ENCODE measurements around the gene MED23. TPM values are rescaled to one million over a fixed set of nuclear protein-coding genes. Genes with fewer than 3 reads are reported as not detected.

Gene MED23
- total RNA-seq, 2 experiments from 2014 or later: 30.2 to 34.2 TPM

- no peak overlapping the region for H3K27ac ChIP-seq (ENCODE audit: low read depth, low read length, poor library complexity, severe bottlenecking)
- H3K36me3 ChIP-seq (ENCODE audit: insufficient read depth, low read length): no peaks in the 10 kb centered on the region
- no peak for DNase-seq (ENCODE audit: low spot score)
- no TSS peak for BruUV-seq (replicated peaks)
- no peaks in the 10 kb centered on the region for H4K20me1 ChIP-seq (ENCODE audit: insufficient read depth, low read length)
- intact Hi-C loops (cut with micrococcal nuclease; ENCODE audit: unreplicated experiment): no loop called here
- H3K9me3 ChIP-seq (ENCODE audit: low read length): no peaks in the 10 kb centered on the region
- no peaks in the 10 kb centered on the region for H3K4me1 ChIP-seq (ENCODE audit: insufficient read depth, low read length, poor library complexity, severe bottlenecking)
- no peak for TF ChIP-seq EZH2phosphoT487 (IDR thresholded peaks at IDR 0.05; ENCODE audit: borderline replicate concordance, low read depth, low read length)
- TF ChIP-seq, protein P1, sequence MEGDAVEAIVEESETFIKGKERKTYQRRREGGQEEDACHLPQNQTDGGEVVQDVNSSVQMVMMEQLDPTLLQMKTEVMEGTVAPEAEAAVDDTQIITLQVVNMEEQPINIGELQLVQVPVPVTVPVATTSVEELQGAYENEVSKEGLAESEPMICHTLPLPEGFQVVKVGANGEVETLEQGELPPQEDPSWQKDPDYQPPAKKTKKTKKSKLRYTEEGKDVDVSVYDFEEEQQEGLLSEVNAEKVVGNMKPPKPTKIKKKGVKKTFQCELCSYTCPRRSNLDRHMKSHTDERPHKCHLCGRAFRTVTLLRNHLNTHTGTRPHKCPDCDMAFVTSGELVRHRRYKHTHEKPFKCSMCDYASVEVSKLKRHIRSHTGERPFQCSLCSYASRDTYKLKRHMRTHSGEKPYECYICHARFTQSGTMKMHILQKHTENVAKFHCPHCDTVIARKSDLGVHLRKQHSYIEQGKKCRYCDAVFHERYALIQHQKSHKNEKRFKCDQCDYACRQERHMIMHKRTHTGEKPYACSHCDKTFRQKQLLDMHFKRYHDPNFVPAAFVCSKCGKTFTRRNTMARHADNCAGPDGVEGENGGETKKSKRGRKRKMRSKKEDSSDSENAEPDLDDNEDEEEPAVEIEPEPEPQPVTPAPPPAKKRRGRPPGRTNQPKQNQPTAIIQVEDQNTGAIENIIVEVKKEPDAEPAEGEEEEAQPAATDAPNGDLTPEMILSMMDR (conservative IDR thresholded peaks at IDR 0.05; ENCODE audit: low read length): no peak
- no peaks in the 10 kb centered on the region for H3K79me2 ChIP-seq (ENCODE audit: insufficient read depth, low read depth, low read length)
- H3K4me3 ChIP-seq (ENCODE audit: low read depth, low read length, poor library complexity, severe bottlenecking): no peak overlapping the region
- ChIA-PET CTCF (ENCODE audit: unreplicated experiment) (no interaction called here), POLR2A (no interaction called here)
- H3K4me2 ChIP-seq (ENCODE audit: low read length): no peak overlapping the region
- H2AFZ ChIP-seq (ENCODE audit: low read length): no peak overlapping the region
- no peaks in the 10 kb centered on the region for H3K9me2 ChIP-seq (ENCODE audit: insufficient read depth, low read length)
Observed at GRCh38 chr6:131654326-131654725, 26.3 kb upstream of the MED23 start.

- Histone ChIP-seq H2AFZ (ENCODE audit: low read length) (no peak overlapping the region), H3K4me3 (ENCODE audit: low read depth, low read length, poor library complexity, severe bottlenecking) (no peak overlapping the region), H3K79me2 (ENCODE audit: insufficient read depth, low read depth, low read length) (no peaks in the 10 kb centered on the region), H3K27ac (ENCODE audit: low read depth, low read length, poor library complexity, severe bottlenecking) (no peak overlapping the region), H3K9me2 (ENCODE audit: insufficient read depth, low read length) (no peaks in the 10 kb centered on the region), H4K20me1 (ENCODE audit: insufficient read depth, low read length) (no peaks in the 10 kb centered on the region), H3K36me3 (ENCODE audit: insufficient read depth, low read length) (no peaks in the 10 kb centered on the region), H3K9me3 (ENCODE audit: low read length) (no peaks in the 10 kb centered on the region), H3K4me1 (ENCODE audit: insufficient read depth, low read length, poor library complexity, severe bottlenecking) (no peaks in the 10 kb centered on the region), H3K4me2 (ENCODE audit: low read length) (no peak overlapping the region)
- DNase-seq (ENCODE audit: low spot score): no peak
- BruUV-seq (replicated peaks): no TSS peak
- ChIA-PET CTCF (ENCODE audit: unreplicated experiment) (interaction anchor here (0.6 kb wide), 1 partner anchor 1474 kb away, joined by 3 read pairs; no protein-coding TSS in a partner anchor), POLR2A (no interaction called here)
- intact Hi-C loops (cut with micrococcal nuclease; ENCODE audit: unreplicated experiment): no loop called here
- TF ChIP-seq EZH2phosphoT487 (IDR thresholded peaks at IDR 0.05; ENCODE audit: borderline replicate concordance, low read depth, low read length): no peak
- TF ChIP-seq, protein P1 (conservative IDR thresholded peaks at IDR 0.05; ENCODE audit: low read length): no peak
Observed at GRCh38 chr6:131652472-131652871, 24.4 kb upstream of the MED23 start.

- intact Hi-C loops (cut with micrococcal nuclease; ENCODE audit: unreplicated experiment): no loop called here
- Histone ChIP-seq H3K36me3 (ENCODE audit: insufficient read depth, low read length) (no peaks in the 10 kb centered on the region), H3K4me2 (ENCODE audit: low read length) (no peak overlapping the region), H3K9me2 (ENCODE audit: insufficient read depth, low read length) (no peaks in the 10 kb centered on the region), H3K4me3 (ENCODE audit: low read depth, low read length, poor library complexity, severe bottlenecking) (no peak overlapping the region), H2AFZ (ENCODE audit: low read length) (no peak overlapping the region), H3K27ac (ENCODE audit: low read depth, low read length, poor library complexity, severe bottlenecking) (no peak overlapping the region), H3K79me2 (ENCODE audit: insufficient read depth, low read depth, low read length) (no peaks in the 10 kb centered on the region), H3K4me1 (ENCODE audit: insufficient read depth, low read length, poor library complexity, severe bottlenecking) (no peaks in the 10 kb centered on the region), H4K20me1 (ENCODE audit: insufficient read depth, low read length) (no peaks in the 10 kb centered on the region), H3K9me3 (ENCODE audit: low read length) (no peaks in the 10 kb centered on the region)
- no peak for DNase-seq (ENCODE audit: low spot score)
- TF ChIP-seq EZH2phosphoT487 (IDR thresholded peaks at IDR 0.05; ENCODE audit: borderline replicate concordance, low read depth, low read length): no peak
- TF ChIP-seq, protein P1 (conservative IDR thresholded peaks at IDR 0.05; ENCODE audit: low read length): no peak
- no TSS peak for BruUV-seq (replicated peaks)
- CTCF ChIA-PET (ENCODE audit: unreplicated experiment): interaction anchor here (0.6 kb wide), 1 partner anchor 1473 kb away, joined by 3 read pairs; no protein-coding TSS in a partner anchor
- POLR2A ChIA-PET: no interaction called here
Observed at GRCh38 chr6:131651782-131652181, 23.7 kb upstream of the MED23 start.
